BE2C (cell line): ENCODE measurements around the gene COL27A1. TPM values are rescaled to one million over a fixed set of nuclear protein-coding genes. Genes with fewer than 3 reads are reported as not detected.

Experiments
- DNase-seq: peaks from one replicate; pipeline ENCODE4 v3.0.0-alpha.2; 2020
- H3K27me3 ChIP-seq: fragments of 250-450 bp; sonication (Bioruptor Pico); 2 replicates; pipeline ENCODE4 v1.5.1; 2020; ENCODE audit warnings: mild to moderate bottlenecking
- H3K36me3 ChIP-seq: fragments of 250-450 bp; sonication (Bioruptor Pico); 2 replicates; pipeline ENCODE4 v1.5.1; 2020; ENCODE audit warnings: mild to moderate bottlenecking
- H3K4me1 ChIP-seq: fragments of 250-450 bp; sonication (Bioruptor Pico); 2 replicates; pipeline ENCODE4 v1.5.1; 2020
- H3K4me3 ChIP-seq: 2 replicates; pipeline ENCODE4 v1.5.1; 2011; ENCODE audit warnings: low read depth, low read length
- H3K9me3 ChIP-seq: fragments of 250-450 bp; sonication (Bioruptor Pico); 2 replicates; pipeline ENCODE4 v1.5.1; 2020
- polyA plus RNA-seq: library from polyadenylated mRNA; unstranded; fragments of >200 nt; gene quantifications from one replicate; pipeline ENCODE4 v1.2.1, GENCODE V29; 2012; ENCODE audit warnings: low read depth, missing spikeins; ENCODE audit not compliant: insufficient read length, insufficient read depth
- TF ChIP-seq, protein P1 (sequence below): IDR thresholded peaks from 2 replicates; pipeline ENCODE4 v1.5.1; 2012; ENCODE audit warnings: mild to moderate bottlenecking, low read depth, low read length

COL27A1 gene
- 0.08 TPM for polyA plus RNA-seq

DNA sequence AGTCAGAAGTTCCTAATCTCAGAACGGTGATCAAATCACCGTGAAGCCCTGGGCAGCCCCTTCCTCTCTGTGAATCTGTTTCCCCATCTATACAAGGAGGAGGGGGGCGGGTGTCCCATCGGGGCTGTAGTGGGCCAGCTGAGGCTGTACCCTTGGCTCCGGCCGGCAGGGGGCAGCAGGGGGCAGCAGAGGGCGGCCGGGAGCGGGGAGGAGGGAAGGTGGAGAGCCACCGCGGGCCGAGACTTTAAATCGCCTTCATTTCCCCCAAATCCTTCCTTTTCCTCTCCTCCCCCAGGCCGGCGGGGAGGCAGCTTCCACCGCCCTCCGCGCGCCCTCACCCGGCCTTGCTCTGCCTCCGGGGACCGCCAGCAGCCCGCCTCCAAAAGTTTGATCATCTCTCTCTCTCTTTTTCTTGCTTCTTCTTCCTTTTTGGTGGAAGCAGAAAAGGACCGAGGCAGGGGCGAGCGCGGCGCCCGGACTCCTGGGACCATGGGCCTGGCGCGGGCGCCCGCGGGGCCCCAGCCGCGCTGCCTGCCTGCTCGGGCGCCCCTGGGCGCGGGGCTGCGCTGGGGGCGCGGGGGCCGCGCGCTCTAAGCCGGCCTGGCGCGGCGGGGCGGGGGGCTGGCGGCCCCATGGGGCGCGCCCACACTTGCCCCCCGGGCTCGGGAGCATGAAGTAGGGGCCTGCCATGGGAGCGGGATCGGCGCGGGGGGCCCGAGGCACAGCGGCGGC is at the start of gene COL27A1:
TSS of gene COL27A1 (plus strand) at position 275 of the 732 bp plus-strand sequence. CDS start at position 689, 414 bp downstream.
- Histone ChIP-seq H3K27me3 (peaks cover 52% of the 10 kb centered on the region), H3K36me3 (no peaks in the 10 kb centered on the region), H3K4me1 (no peaks in the 10 kb centered on the region), H3K4me3 (peak within 1 kb of the TSS; percentile 53), H3K9me3 (no peaks in the 10 kb centered on the region)
- peak; percentile 85 for DNase-seq
- TF ChIP-seq, protein P1, sequence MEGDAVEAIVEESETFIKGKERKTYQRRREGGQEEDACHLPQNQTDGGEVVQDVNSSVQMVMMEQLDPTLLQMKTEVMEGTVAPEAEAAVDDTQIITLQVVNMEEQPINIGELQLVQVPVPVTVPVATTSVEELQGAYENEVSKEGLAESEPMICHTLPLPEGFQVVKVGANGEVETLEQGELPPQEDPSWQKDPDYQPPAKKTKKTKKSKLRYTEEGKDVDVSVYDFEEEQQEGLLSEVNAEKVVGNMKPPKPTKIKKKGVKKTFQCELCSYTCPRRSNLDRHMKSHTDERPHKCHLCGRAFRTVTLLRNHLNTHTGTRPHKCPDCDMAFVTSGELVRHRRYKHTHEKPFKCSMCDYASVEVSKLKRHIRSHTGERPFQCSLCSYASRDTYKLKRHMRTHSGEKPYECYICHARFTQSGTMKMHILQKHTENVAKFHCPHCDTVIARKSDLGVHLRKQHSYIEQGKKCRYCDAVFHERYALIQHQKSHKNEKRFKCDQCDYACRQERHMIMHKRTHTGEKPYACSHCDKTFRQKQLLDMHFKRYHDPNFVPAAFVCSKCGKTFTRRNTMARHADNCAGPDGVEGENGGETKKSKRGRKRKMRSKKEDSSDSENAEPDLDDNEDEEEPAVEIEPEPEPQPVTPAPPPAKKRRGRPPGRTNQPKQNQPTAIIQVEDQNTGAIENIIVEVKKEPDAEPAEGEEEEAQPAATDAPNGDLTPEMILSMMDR: peak; percentile 81

DNA sequence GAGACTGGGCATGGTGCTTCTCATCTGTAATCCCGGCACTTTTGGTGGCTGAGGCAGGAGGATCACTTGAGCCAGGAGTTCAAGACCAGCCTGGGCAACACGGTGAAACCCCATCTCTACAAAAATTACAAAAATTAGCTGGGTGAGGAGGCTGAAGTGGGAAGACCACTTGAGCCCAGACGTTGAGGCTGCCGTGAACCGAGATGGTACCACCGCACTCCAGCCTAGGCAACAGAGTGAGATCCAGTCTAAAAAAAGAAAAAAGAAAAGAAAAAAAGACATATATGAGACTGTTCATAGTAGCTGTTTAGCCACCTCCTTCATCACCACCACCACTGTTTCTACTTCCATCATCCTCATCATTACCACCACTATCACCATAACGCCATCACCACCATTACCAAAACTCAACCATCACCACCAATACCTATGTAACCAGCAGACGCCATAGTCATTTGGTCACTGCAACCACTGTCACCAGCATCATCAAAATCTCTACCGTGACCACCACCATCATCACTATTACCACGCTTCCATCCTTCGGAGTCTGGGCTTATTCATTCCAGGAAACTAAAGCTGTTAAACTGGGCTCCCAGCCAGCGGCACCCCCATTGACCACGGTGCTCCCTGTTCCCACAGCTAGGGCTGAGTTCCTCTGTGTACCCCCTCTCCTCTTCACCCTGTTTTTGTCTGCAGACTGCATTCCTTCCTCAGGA is 47.9 kb upstream of the COL27A1 start:
- no peak overlapping the region for H3K4me3 ChIP-seq
- DNase-seq: no peak
- TF ChIP-seq, protein P1: no peak

DNA sequence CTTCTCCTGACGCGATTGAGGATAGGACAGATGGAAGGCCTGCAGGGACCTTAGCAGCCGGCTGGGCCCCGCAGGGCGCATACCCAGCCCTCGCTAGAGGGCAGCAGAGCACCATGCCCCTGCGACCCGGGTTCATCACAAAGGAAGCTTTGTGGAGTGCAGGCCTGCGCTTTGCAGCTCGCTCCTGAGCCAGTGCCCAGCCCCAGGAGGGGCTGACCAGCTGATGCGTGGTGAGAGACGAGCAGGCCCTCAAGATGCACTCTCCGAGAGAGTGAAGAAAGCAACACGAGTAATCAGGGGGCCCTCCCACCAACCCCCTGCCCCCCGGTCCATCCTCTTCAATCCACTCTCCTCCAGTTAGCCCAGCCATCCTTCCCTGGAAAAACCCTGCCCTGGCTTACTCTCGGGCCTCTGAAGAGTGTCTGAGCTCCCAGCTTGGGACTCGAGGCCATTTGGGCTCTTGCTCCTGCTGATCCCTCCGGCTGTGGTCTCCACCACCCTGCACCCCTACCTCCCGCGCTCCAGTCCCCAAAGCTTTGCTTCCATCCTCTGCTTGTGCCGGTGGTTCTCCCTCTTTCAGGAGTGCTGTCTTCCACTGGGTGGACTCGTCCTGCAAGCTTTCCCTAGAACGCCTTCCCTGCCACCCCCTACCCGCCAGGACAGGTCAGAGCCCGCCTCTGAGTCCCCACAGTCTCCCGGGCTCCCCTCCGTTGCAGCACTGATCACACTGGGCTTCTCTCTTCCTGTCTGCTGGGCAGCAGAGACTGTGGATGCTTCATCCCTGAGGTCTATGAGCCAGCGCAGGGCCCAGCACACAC is 47.1 kb upstream of the COL27A1 start:
- Histone ChIP-seq H3K27me3 (peaks cover 36% of the 10 kb centered on the region), H3K36me3 (no peaks in the 10 kb centered on the region), H3K4me3 (no peak overlapping the region), H3K4me1 (no peaks in the 10 kb centered on the region), H3K9me3 (no peaks in the 10 kb centered on the region)
- TF ChIP-seq, protein P1: peak; percentile 98
- peak; percentile 82 for DNase-seq

More for the DNA sequence above, 47.9 kb upstream of the COL27A1 start:
- no peaks in the 10 kb centered on the region for H3K36me3 ChIP-seq
- no peaks in the 10 kb centered on the region for H3K9me3 ChIP-seq
- no peaks in the 10 kb centered on the region for H3K4me1 ChIP-seq
- H3K27me3 ChIP-seq: peaks cover 31% of the 10 kb centered on the region

DNA sequence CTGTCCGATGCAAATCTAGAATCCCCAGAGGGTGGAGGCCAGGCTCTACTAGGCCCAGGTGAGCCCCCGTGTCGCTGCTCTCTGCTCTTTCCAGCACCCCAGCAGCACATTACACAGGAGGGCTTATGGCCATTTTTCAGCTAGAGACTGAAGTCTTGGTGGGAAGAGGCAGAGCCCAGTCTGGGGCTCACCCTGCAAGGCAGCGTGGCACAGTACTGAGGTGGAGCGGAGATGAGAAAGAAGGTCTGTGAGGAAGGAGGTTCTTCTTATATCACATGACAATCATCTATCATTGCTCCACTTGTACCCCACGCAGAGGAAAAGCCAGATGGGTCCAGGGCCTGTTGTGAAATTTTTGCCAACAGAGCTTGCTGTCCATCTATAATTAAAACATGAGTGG is 46.2 kb upstream of the COL27A1 start:
- Histone ChIP-seq H3K27me3 (peaks cover 42% of the 10 kb centered on the region), H3K36me3 (no peaks in the 10 kb centered on the region), H3K9me3 (no peaks in the 10 kb centered on the region), H3K4me1 (no peaks in the 10 kb centered on the region), H3K4me3 (no peak overlapping the region)
- no peak for DNase-seq
- TF ChIP-seq, protein P1: no peak

DNA sequence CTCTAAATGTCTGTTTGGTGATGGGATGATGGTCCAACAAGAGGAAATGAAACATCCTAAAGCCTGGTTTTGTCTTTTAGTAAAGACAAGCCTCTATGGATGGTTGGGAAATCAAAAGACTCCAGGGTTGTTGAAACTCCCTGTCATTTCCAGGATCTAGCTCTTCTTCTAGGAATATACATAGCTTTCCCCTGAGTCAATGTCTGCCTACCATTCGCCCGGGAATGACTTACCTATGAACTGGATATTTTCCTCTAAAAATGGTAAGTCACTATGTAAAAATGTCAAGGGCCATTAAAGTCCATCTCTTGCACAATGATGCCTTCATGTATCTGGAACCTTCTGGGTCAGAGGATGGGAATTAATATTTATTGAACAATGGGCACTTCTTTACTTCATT is 45.2 kb upstream of the COL27A1 start:
- H3K9me3 ChIP-seq: no peaks in the 10 kb centered on the region
- TF ChIP-seq, protein P1: no peak
- DNase-seq: no peak
- H3K36me3 ChIP-seq: no peaks in the 10 kb centered on the region
- H3K4me1 ChIP-seq: no peaks in the 10 kb centered on the region
- H3K4me3 ChIP-seq: no peak overlapping the region
- H3K27me3 ChIP-seq: peaks cover 35% of the 10 kb centered on the region
